ENCODE measurements around the gene TBX1.

DNA sequence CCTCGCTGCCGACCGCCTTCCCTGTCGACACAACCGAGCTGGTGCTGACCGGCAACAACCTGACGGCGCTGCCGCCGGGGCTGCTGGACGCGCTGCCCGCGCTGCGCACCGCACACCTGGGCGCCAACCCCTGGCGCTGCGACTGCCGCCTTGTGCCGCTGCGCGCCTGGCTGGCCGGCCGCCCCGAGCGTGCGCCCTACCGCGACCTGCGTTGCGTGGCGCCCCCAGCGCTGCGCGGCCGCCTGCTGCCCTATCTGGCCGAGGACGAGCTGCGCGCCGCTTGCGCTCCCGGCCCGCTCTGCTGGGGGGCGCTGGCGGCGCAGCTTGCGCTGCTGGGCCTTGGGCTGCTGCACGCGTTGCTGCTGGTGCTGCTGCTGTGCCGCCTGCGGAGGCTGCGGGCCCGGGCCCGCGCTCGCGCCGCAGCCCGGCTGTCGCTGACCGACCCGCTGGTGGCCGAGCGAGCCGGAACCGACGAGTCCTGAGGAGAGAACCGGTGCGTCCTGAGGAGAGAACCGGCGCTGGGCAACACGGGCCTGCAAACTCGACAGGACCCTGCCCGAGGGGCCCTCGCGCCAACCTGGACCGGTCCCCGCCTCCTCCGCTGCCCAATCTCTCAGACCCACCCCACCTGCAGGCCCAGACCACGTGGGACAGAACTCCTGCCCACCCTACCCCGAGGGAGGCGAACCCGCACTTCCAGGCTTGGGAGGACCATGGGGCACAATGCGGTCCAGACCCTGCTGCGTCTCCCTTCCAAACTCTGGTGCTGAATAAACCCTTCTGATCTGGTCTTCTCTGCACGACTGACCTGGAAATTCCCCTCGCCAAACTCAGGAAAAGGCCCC, 36.4 kb upstream of the TBX1 start:
- TF ChIP-seq NFIC (IDR thresholded peaks at IDR 0.05; ENCODE audit: low read depth, low read length) = no peak
- TF ChIP-seq SIN3A (IDR thresholded peaks at IDR 0.05; ENCODE audit: low read depth, low read length) = no peak
